IMR-90 (cell line): Measurements from ENCODE around the gene CNKSR2. TPM values are rescaled to one million over a fixed set of nuclear protein-coding genes. Genes with fewer than 3 reads are reported as not detected.

Experiments used
- ATAC-seq: fragments of 200-7000 bp; cut with Tn5 transposase; 2 replicates; pipeline ENCODE4 v1.9.1; 2020; ENCODE audit warnings: low read depth, mild to moderate bottlenecking, moderate library complexity
- BruUV-seq: library from RNA; stranded (reverse); fragments of 400-500 nt; replicated peaks from 2 replicates; lab custom pipeline; 2021; lab: Mats Ljungman, UMichigan
- CTCF ChIA-PET: fragments of 300-600 bp; formaldehyde crosslinking; extraction: SDS; loops from one replicate; lab custom pipeline; 2021; ENCODE audit warnings: antibody characterized with exemption; lab: Yijun Ruan, JAX
- POLR2A ChIA-PET: fragments of 300-600 bp; sonication (Branson Sonifier 250); formaldehyde crosslinking; loops from one replicate; lab custom pipeline; 2022; ENCODE audit warnings: antibody characterized with exemption; ENCODE audit not compliant: unreplicated experiment; lab: Charles Lee
- DNase-seq: peaks from one replicate; pipeline ENCODE4 v3.0.0; 2013
- H2AFZ ChIP-seq: replicated peaks from 2 replicates; pipeline ENCODE3; 2013; ENCODE audit warnings: low read length, mild to moderate bottlenecking; ENCODE audit not compliant: poor library complexity
- H2AK5ac ChIP-seq: 2 replicates; pipeline ENCODE4 v1.6.1; 2013; ENCODE audit warnings: low read depth, low read length, inconsistent platforms
- H2AK9ac ChIP-seq: replicated peaks from 2 replicates; pipeline ENCODE3; 2013; ENCODE audit warnings: mild to moderate bottlenecking, low read depth, low read length, moderate library complexity; ENCODE audit not compliant: poor library complexity
- H2BK120ac ChIP-seq: 2 replicates; pipeline ENCODE4 v1.6.1; 2013; ENCODE audit warnings: low read depth, low read length, inconsistent platforms
- H2BK15ac ChIP-seq: 3 replicates; pipeline ENCODE4 v1.6.1; 2013; ENCODE audit warnings: low read depth, low read length, inconsistent platforms
- H2BK20ac ChIP-seq: 2 replicates; pipeline ENCODE4 v1.6.1; 2013; ENCODE audit warnings: low read depth, mild to moderate bottlenecking, inconsistent platforms, low read length, moderate library complexity
- H2BK5ac ChIP-seq: 2 replicates; pipeline ENCODE4 v1.6.1; 2013; ENCODE audit warnings: mild to moderate bottlenecking, low read depth, low read length, inconsistent platforms; ENCODE audit not compliant: poor library complexity, severe bottlenecking
- H3K14ac ChIP-seq: replicated peaks from 2 replicates; pipeline ENCODE4 v1.6.1; 2013; ENCODE audit warnings: low read depth, low read length, inconsistent platforms
- H3K18ac ChIP-seq: 2 replicates; pipeline ENCODE4 v1.6.1; 2013; ENCODE audit warnings: low read depth, low read length, control low read depth
- H3K23ac ChIP-seq: 2 replicates; pipeline ENCODE4 v1.6.1; 2013; ENCODE audit warnings: low read depth, low read length, inconsistent platforms
- H3K27ac ChIP-seq: 2 replicates; pipeline ENCODE4 v1.5.1; 2013; ENCODE audit warnings: mild to moderate bottlenecking, control low read depth, low read length; ENCODE audit not compliant: insufficient read depth
- H3K27me3 ChIP-seq: 2 replicates; pipeline ENCODE4 v1.6.1; 2013; ENCODE audit warnings: low read length; ENCODE audit not compliant: control insufficient read depth, insufficient read depth
- H3K36me3 ChIP-seq: 2 replicates; pipeline ENCODE4 v1.6.1; 2013; ENCODE audit warnings: low read length, mixed read lengths; ENCODE audit not compliant: control insufficient read depth, insufficient read depth
- H3K4ac ChIP-seq: 2 replicates; pipeline ENCODE4 v1.6.1; 2013; ENCODE audit warnings: low read depth, low read length, inconsistent platforms
- H3K4me1 ChIP-seq: 2 replicates; pipeline ENCODE4 v1.6.1; 2013; ENCODE audit warnings: low read length, mixed read lengths; ENCODE audit not compliant: control insufficient read depth, insufficient read depth
- H3K4me2 ChIP-seq: 2 replicates; pipeline ENCODE4 v1.6.1; 2013; ENCODE audit warnings: low read depth, mild to moderate bottlenecking, control low read depth, low read length, moderate library complexity
- H3K4me3 ChIP-seq: 2 replicates; pipeline ENCODE4 v1.5.1; 2013; ENCODE audit warnings: low read depth, mild to moderate bottlenecking, control low read depth, low read length, moderate library complexity; ENCODE audit not compliant: insufficient read depth
- H3K56ac ChIP-seq: 2 replicates; pipeline ENCODE4 v1.6.1; 2013; ENCODE audit warnings: low read length, inconsistent platforms; ENCODE audit not compliant: insufficient read depth; ENCODE audit errors: extremely low read depth
- H3K79me1 ChIP-seq, 2 experiments: 2 replicates each; pipeline ENCODE4 v1.6.1; 2013; ENCODE audit warnings: low read length in 2 of 2, inconsistent platforms in 1 of 2, low read depth in 1 of 2
- H3K9ac ChIP-seq: 2 replicates; pipeline ENCODE4 v1.6.1; 2013; ENCODE audit warnings: low read depth, low read length, control low read depth
- H3K9me1 ChIP-seq: 2 replicates; pipeline ENCODE4 v1.6.1; 2013; ENCODE audit warnings: low read length, inconsistent platforms; ENCODE audit not compliant: insufficient read depth
- H3K9me3 ChIP-seq: 2 replicates; pipeline ENCODE4 v1.6.1; 2013; ENCODE audit warnings: low read length; ENCODE audit not compliant: control insufficient read depth, insufficient read depth
- H4K20me1 ChIP-seq: 2 replicates; pipeline ENCODE4 v1.6.1; 2013; ENCODE audit warnings: low read length, inconsistent platforms; ENCODE audit not compliant: insufficient read depth
- H4K5ac ChIP-seq: 2 replicates; pipeline ENCODE4 v1.6.1; 2013; ENCODE audit warnings: mild to moderate bottlenecking, low read depth, low read length, control low read depth
- H4K8ac ChIP-seq, 2 experiments: 2 replicates each; pipeline ENCODE4 v1.6.1; 2013; ENCODE audit warnings: low read depth in 2 of 2, low read length in 2 of 2, control low read depth in 1 of 2, inconsistent platforms in 1 of 2
- H4K91ac ChIP-seq: 2 replicates; pipeline ENCODE4 v1.6.1; 2013; ENCODE audit warnings: low read depth, low read length, inconsistent platforms; ENCODE audit not compliant: insufficient read depth
- CEBPB ChIP-seq: IDR thresholded peaks from 2 replicates; pipeline ENCODE4 v1.6.1; 2012; ENCODE audit warnings: low read depth, low read length, improper control_type of control experiment
- CHD1 ChIP-seq: IDR thresholded peaks from 2 replicates; pipeline ENCODE4 v1.6.1; 2012; ENCODE audit warnings: low read depth, low read length, improper control_type of control experiment
- ELK1 ChIP-seq: fragments of 150-350 bp; IDR thresholded peaks from 2 replicates; pipeline ENCODE4 v1.6.1; 2016; ENCODE audit warnings: low read depth, mild to moderate bottlenecking, low read length, moderate library complexity, borderline replicate concordance
- FOS ChIP-seq: fragments of 150-350 bp; IDR thresholded peaks from 2 replicates; pipeline ENCODE4 v1.6.1; 2016; ENCODE audit warnings: low read depth, low read length
- MAFK ChIP-seq: IDR thresholded peaks from 2 replicates; pipeline ENCODE4 v1.6.1; 2012; ENCODE audit warnings: low read depth, low read length, improper control_type of control experiment
- MAZ ChIP-seq: IDR thresholded peaks from 2 replicates; pipeline ENCODE4 v1.6.1; 2012; ENCODE audit warnings: low read depth, mild to moderate bottlenecking, low read length, improper control_type of control experiment, moderate library complexity, borderline replicate concordance
- MXI1 ChIP-seq: IDR thresholded peaks from 2 replicates; pipeline ENCODE4 v1.6.1; 2012; ENCODE audit warnings: low read depth, mild to moderate bottlenecking, low read length, moderate library complexity, borderline replicate concordance
- NFE2L2 ChIP-seq: fragments of 150-350 bp; IDR thresholded peaks from 2 replicates; pipeline ENCODE4 v1.6.1; 2016; ENCODE audit warnings: low read depth, mild to moderate bottlenecking, low read length
- POLR2A ChIP-seq: IDR thresholded peaks from 2 replicates; pipeline ENCODE4 v1.6.1; 2012; ENCODE audit warnings: mild to moderate bottlenecking, low read depth, low read length
- RAD21 ChIP-seq: IDR thresholded peaks from 2 replicates; pipeline ENCODE4 v1.6.1; 2012; ENCODE audit warnings: low read length, improper control_type of control experiment
- RFX5 ChIP-seq: IDR thresholded peaks from 2 replicates; pipeline ENCODE4 v1.8.0; 2012; ENCODE audit warnings: low read depth, mild to moderate bottlenecking, low read length, moderate library complexity
- SMC3 ChIP-seq: fragments of 150-350 bp; IDR thresholded peaks from 2 replicates; pipeline ENCODE4 v1.6.1; 2016; ENCODE audit warnings: low read depth, mild to moderate bottlenecking, antibody characterized with exemption, low read length, moderate library complexity
- USF2 ChIP-seq: fragments of 150-350 bp; IDR thresholded peaks from 2 replicates; pipeline ENCODE4 v1.6.1; 2017; ENCODE audit warnings: mild to moderate bottlenecking, antibody characterized with exemption, low read length, low read depth
- WGBS, 2 experiments: methylation state at CpG; one replicate each; pipeline versions ENCODE4 v1.1.5 to v1.1.7; 2013; ENCODE audit warnings: missing lambda C conversion rate in 2 of 2; ENCODE audit not compliant: insufficient read length in 1 of 2; ENCODE audit errors: extremely low coverage in 2 of 2; 5-methylcytosine and 5-hydroxymethylcytosine counted together
- dilution Hi-C: fragments of 300-500 bp; cut with HindIII; formaldehyde crosslinking; loops from one replicate; pipeline ENCODE4 v1.14.3; 2018; ENCODE audit warnings: low sequenced_read_pairs; ENCODE audit not compliant: unreplicated experiment
- in situ Hi-C: fragments of 300-500 bp; cut with MboI; formaldehyde crosslinking; loops from 3 replicates; pipeline ENCODE4 v1.14.3; 2019; ENCODE audit warnings: low sequenced_read_pairs, inconsistent platforms, mixed read lengths
- intact Hi-C: fragments of 100-400 bp; cut with micrococcal nuclease; formaldehyde crosslinking; loops from 2 replicates; pipeline ENCODE4 v1.10.0; 2022
- polyA plus RNA-seq, 3 experiments: library from polyadenylated mRNA; depleted of rRNA; stranded (reverse); fragments of >200 nt; gene quantifications; 2 replicates each; pipeline ENCODE4 v1.2.3, GENCODE V29; 2012; ENCODE audit warnings: low replicate concordance in 1 of 3
- total RNA-seq: library from RNA; depleted of rRNA; stranded (reverse); fragments of >200 nt; gene quantifications from 2 replicates; pipeline ENCODE4 v1.2.3, GENCODE V29; 2012

Gene CNKSR2
- total and polyA plus RNA-seq, 2 of the 4 experiments (the other 2 are of a cell fraction), result 0.14 to 0.90 TPM

GRCh38 chrX:21656587-21657317 lies 282.5 kb downstream of the CNKSR2 start:
- H3K4me2 ChIP-seq, result no peak overlapping the region
- dilution Hi-C loops, result no loop called here
- CTCF ChIA-PET, result no interaction called here
- H2AK9ac ChIP-seq, result no peak overlapping the region
- no peak overlapping the region for H4K8ac ChIP-seq
- WGBS, 2 experiments, result 88% methylated on average over 22 of the region's 61 CpGs; no CpG with 5 or more reads in 1 of the 2 experiments
- no peak overlapping the region for H3K4me3 ChIP-seq
- intact Hi-C loops, result no loop called here
- no peak overlapping the region for H4K5ac ChIP-seq
- H3K18ac ChIP-seq, result no peak overlapping the region
- no peak overlapping the region for H2BK5ac ChIP-seq
- H2BK120ac ChIP-seq, result no peak overlapping the region
- in situ Hi-C loops, result no loop called here
- H3K27ac ChIP-seq, result no peak overlapping the region
- H3K27me3 ChIP-seq, result no peaks in the 10 kb centered on the region
- H2BK15ac ChIP-seq, result no peak overlapping the region
- TF ChIP-seq USF2 (no peak), MXI1 (no peak), CHD1 (no peak), FOS (no peak), MAZ (no peak), NFE2L2 (no peak), RFX5 (no peak), SMC3 (no peak), RAD21 (no peak), CEBPB (no peak), POLR2A (no peak), MAFK (no peak), ELK1 (no peak)
- H3K9ac ChIP-seq, result no peak overlapping the region
- peaks cover 11% of the 10 kb centered on the region; the same call in 1 of the 2 replicates for H3K9me3 ChIP-seq
- H2AFZ ChIP-seq, result no peak overlapping the region
- no peak overlapping the region for H4K91ac ChIP-seq
- DNase-seq, result no peak
- H3K9me1 ChIP-seq, result no peaks in the 10 kb centered on the region
- H3K56ac ChIP-seq, result no peak overlapping the region
- no peaks in the 10 kb centered on the region for H4K20me1 ChIP-seq
- H3K14ac ChIP-seq, result no peak overlapping the region
- no peak for ATAC-seq
- no peaks in the 10 kb centered on the region for H3K36me3 ChIP-seq
- POLR2A ChIA-PET, result no interaction called here
- no TSS peak for BruUV-seq
- no peak overlapping the region for H2BK20ac ChIP-seq
- no peak overlapping the region for H3K23ac ChIP-seq
- H2AK5ac ChIP-seq, result no peak overlapping the region
- H3K79me1 ChIP-seq, result no peaks in the 10 kb centered on the region
- H3K4ac ChIP-seq, result no peak overlapping the region
- H3K4me1 ChIP-seq, result no peaks in the 10 kb centered on the region
